Islet precursor cell (in vitro differentiated cells): Measurements from ENCODE around the gene SLC16A13.
"Not testable (repeated sequence)": the region's sequence is repeated elsewhere in the genome, so short reads cannot be mapped to it uniquely, and the experiment has no call there.

Experiments
- DNase-seq: peaks from one replicate; pipeline ENCODE4 v3.0.0-alpha.2; 2018

SLC16A13 gene

DNA sequence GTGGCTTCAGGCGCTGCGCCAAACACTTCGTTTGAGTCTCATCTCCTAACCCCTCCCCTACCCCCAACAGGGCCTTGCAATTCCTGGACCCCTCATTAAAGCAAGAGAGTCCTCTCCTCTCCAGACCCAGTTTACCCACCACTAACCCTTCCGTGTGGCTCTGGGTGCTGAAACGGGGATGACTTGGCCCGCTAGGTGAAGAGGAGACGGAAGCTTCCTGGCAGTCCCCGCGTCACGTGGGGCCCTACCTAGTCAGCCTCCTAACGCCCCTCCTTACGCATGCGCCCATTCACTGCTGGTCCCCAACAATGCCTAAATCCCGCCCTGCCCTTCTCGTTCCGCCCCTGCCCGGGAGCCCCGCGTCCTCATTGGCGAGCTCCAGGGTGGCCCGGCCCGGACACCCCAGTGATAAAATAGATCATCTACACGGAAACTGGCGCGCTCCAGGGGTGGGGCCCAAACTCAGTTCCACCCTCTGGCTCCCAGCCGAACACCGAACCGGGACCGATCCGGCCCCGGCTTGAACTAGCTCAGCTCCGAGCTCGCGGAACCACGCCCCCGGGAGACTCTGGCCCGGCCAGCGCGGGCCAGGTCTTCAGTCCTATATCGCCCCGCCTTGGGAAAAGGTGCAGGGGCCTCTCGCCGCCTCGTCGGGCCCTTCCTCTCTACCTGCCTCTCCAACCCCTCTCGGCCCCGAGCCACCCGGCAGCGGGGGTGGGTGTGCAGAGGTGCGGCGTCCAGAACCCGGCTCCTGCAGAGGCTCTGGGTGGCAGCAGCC is at the start of gene SLC16A13:
Gene SLC16A13 (plus strand): TSS at position 425 of the 778 bp plus-strand sequence. CDS start 368 bp downstream, outside the sequence.
- peak; percentile 98 for DNase-seq

DNA sequence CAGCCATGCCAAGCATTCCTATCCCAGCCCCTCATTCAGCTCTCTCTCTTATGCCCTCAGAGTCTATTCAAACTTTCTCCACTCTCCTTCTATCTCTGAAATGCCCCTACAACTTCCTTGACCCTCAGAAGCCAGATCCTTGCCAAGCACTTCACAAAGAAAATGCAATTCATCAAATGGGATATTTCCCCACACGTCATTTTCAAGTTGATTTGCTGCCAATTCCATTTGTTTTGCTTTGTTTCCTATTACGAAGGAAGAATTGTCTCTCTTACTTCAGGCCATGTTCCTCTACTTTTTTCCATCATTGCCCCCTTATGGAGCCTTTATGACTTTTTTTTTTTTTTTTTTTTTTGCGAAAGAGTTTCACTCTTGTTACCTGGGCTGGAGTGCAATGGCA is 49.1 kb upstream of the SLC16A13 start:
- no peak for DNase-seq

- no peak for DNase-seq
These were observed 46.0 kb upstream of the SLC16A13 start for GRCh38 chr17:6989779-6990178.

GRCh38 chr17:6993613-6994056 is 42.2 kb upstream of the SLC16A13 start:
- not testable (repeated sequence) for DNase-seq

DNA sequence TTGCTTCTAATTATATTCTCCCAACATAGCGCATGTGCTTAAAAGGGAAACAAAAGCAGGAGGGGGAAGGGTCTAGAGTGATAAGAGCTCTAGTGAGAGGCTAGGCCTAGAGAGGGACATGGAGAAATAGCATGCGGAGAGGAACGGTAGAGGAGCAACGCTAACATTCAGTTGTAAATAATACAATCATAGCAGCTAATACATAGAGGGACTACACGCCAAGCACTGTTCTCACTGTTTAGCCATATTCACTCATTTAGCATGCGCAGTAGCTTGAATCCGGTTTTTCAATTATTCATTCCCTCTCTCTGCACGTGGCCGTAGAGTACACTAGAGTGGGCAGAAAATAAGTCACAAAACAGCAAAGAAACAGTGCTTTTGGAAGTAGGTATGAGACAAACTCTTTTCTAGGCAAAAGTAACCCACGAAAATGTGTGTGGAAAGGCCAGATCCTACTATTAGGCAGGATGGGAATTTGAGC is 41.7 kb upstream of the SLC16A13 start:
- no peak for DNase-seq

- peak; percentile 69 for DNase-seq
These were observed 41.1 kb upstream of the SLC16A13 start for GRCh38 chr17:6994666-6995256.

DNA sequence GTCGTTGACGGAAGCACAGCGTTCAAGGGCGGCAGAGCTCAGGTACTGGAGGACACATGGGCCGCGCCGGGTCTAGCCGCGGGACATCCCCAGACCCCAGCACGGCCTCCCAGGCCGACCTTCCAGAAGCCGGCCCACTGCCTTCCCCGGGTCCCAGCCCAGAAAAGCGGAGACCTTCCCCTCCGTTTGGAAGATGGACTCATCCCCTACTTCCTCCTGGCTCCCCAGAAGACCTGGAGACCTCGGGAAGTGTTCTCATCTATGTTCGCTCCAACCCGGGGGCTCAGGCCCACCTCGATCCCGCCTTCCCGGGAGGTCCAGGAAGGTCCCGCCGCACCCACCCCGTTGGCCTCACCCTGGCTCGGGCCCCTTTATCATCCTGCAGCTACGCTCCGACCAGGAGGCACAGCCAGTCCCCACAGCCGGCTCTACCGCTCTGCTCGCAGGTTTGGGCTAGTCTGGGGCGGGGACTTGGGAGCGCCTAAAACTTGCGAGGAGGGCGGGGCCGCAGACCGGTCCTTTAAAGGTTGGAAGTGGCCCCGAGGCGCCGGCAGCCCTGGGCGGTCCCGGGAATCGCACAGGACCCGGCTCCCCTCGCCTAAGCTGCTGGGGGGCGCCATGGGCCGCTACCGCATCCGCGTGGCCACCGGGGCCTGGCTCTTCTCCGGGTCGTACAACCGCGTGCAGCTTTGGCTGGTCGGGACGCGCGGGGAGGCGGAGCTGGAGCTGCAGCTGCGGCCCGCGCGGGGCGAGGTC is 40.1 kb upstream of the SLC16A13 start, which contains the start of gene ALOX12:
Gene ALOX12 (plus strand): TSS at position 550 of the 756 bp plus-strand sequence. CDS start 69 bp downstream, at position 619.
- DNase-seq = peak; percentile 82

- no peak for DNase-seq
These were observed 39.4 kb upstream of the SLC16A13 start for GRCh38 chr17:6996256-6997011.

DNA sequence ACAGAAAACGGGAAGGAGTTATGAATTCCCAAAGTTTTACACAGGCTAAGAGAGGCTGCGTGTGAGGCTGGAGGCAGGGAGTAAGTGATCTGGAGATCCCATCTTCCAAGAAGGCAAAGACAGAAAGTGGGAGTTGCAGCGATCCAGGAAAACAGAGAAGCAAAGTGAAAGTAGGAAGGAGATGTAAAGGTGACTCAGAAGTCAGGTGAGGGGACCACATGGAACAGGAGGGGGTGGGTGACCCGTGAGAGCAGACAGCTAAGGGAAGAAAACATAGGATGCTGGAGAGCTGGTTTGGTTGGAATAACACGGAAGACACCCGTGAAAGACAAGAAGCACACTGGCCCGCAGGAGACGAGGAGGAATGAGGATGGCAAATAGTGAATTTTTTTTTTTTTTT is 38.6 kb upstream of the SLC16A13 start:
- DNase-seq = no peak

- DNase-seq = no peak
These were observed 36.8 kb upstream of the SLC16A13 start for GRCh38 chr17:6998855-6999508.

- DNase-seq = no peak
These were observed 34.4 kb upstream of the SLC16A13 start for GRCh38 chr17:7001318-7001961.

- DNase-seq = no peak
These were observed 33.3 kb upstream of the SLC16A13 start for GRCh38 chr17:7002288-7003047.

GRCh38 chr17:7003745-7004144 is 32.1 kb upstream of the SLC16A13 start:
- DNase-seq = no peak

- DNase-seq = no peak
These were observed 31.2 kb upstream of the SLC16A13 start for GRCh38 chr17:7004398-7005253.

- DNase-seq = no peak
These were observed 30.1 kb upstream of the SLC16A13 start for GRCh38 chr17:7005716-7006115.

DNA sequence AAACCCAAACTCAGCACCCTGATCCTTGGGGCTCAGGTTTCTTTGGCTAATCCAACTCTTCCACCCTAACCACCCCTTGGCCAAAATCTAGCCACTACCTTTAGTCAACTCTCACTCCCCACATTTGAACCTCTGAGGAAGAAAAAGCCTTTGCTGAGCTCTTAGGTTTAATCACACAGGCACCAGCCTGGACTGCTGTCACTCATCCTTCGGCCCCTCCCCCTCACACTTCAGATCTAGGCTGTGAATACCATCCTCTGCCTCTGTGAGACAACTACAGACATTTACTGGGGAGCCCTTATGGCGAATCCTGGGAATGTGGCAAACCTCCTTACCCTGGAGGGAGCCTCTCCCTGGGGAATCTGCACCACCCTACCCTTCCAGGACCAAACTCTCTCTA is 28.7 kb upstream of the SLC16A13 start:
- no peak for DNase-seq

DNA sequence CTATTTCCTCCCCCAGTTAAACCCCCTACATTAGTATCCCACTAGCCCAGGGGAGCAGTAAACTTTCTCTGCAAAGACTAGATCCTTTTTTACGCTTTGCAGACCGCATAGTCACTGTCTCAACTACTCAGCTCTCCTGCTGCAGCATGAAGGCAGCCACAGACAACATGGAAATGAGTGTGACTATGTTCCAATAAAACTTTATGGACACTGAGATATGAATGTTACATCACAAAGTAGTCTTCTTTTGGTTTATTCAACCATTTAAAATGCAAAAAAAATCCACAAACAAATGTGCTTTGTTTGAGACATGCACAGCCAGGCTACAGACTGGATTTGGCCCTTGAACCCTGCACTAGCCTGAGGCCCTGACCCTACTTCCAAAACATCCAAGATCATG is 25.3 kb upstream of the SLC16A13 start:
- DNase-seq = no peak

DNA sequence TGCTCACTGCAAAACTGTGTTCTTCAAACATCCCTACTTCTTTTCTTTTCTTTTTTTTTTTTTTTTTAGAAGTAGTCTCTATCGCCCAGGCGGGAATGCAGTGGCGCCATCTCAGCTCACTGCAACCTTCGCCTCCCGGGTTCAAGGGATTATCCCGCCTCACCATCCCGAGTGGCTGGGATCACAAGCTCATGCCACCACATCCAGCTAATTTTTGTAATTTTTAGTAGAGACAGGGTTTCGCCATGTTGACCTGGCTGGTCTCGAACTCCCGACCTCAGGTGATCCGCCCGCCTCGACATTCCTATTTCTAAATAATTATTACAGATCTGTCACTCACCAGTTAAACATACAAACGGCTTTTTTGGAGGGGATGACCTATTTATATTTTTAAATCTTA is 24.4 kb upstream of the SLC16A13 start:
- DNase-seq = no peak

- DNase-seq = no peak
These were observed 23.9 kb upstream of the SLC16A13 start for GRCh38 chr17:7011942-7012254.
